Neutrophil (primary cell): ENCODE measurements around the gene LYPD4.

Experiments used
- H3K27ac ChIP-seq: fragments of 200-600 bp; sonication (generic); 2 replicates; pipeline ENCODE4 v1.5.1; 2016; ENCODE audit warnings: mild to moderate bottlenecking, moderate library complexity
- H3K27me3 ChIP-seq: fragments of 200-600 bp; sonication (generic); 2 replicates; pipeline ENCODE4 v1.6.0; 2016; ENCODE audit warnings: mild to moderate bottlenecking
- H3K36me3 ChIP-seq: fragments of 200-600 bp; sonication (generic); 2 replicates; pipeline ENCODE4 v1.5.1; 2017
- H3K4me1 ChIP-seq, 2 experiments: fragments of 200-600 bp in 1 of 2; sonication (generic) in 1 of 2; 1 replicate in 1 of 2; 2 replicates in 1 of 2; pipeline versions ENCODE4 v1.5.1 to v1.6.1; 2013 to 2016; ENCODE audit warnings: low read depth in 1 of 2, low read length in 1 of 2, mild to moderate bottlenecking in 1 of 2, moderate library complexity in 1 of 2; ENCODE audit not compliant: control insufficient read depth in 1 of 2, insufficient read depth in 1 of 2
- H3K4me3 ChIP-seq, 2 experiments: fragments of 200-600 bp in 1 of 2; sonication (generic) in 1 of 2; 1 replicate in 1 of 2; 2 replicates in 1 of 2; pipeline ENCODE4 v1.5.1; 2013 to 2016; ENCODE audit warnings: low read depth in 1 of 2, low read length in 1 of 2, mild to moderate bottlenecking in 1 of 2, moderate library complexity in 1 of 2
- H3K9me3 ChIP-seq: fragments of 200-600 bp; sonication (generic); 2 replicates; pipeline ENCODE4 v1.5.1; 2016
- CTCF ChIP-seq: fragments of 200-600 bp; sonication (generic); IDR thresholded peaks from 2 replicates; pipeline ENCODE4 v1.5.1; 2016; ENCODE audit warnings: antibody characterized with exemption

LYPD4 gene

GRCh38 chr19:41851456-41851855 lies 7.0 kb upstream of the LYPD4 start:
- H3K4me3 ChIP-seq, result no peak overlapping the region
- H3K9me3 ChIP-seq, result no peaks in the 10 kb centered on the region
- no peak overlapping the region for H3K27ac ChIP-seq
- no peak for TF ChIP-seq CTCF
- peaks cover 9% of the 10 kb centered on the region for H3K27me3 ChIP-seq
- no peaks in the 10 kb centered on the region for H3K36me3 ChIP-seq
- H3K4me1 ChIP-seq, result no peaks in the 10 kb centered on the region

- no peaks in the 10 kb centered on the region for H3K4me1 ChIP-seq
- no peaks in the 10 kb centered on the region for H3K36me3 ChIP-seq
- no peak overlapping the region for H3K27ac ChIP-seq
- no peak for TF ChIP-seq CTCF
- no peaks in the 10 kb centered on the region for H3K9me3 ChIP-seq
- H3K27me3 ChIP-seq, result peaks cover 9% of the 10 kb centered on the region
- H3K4me3 ChIP-seq, result no peak overlapping the region
Observed at GRCh38 chr19:41850381-41850780, 5.9 kb upstream of the LYPD4 start.

- TF ChIP-seq CTCF, result no peak
- Histone ChIP-seq H3K9me3 (no peaks in the 10 kb centered on the region), H3K4me3 (no peak overlapping the region), H3K27me3 (peaks cover 9% of the 10 kb centered on the region), H3K4me1 (no peaks in the 10 kb centered on the region), H3K27ac (no peak overlapping the region), H3K36me3 (no peaks in the 10 kb centered on the region)
Observed at GRCh38 chr19:41849067-41849466, 4.6 kb upstream of the LYPD4 start.

- Histone ChIP-seq H3K27me3 (peaks cover 9% of the 10 kb centered on the region), H3K4me3 (no peak overlapping the region), H3K36me3 (no peaks in the 10 kb centered on the region), H3K9me3 (no peaks in the 10 kb centered on the region), H3K27ac (no peak overlapping the region), H3K4me1 (no peaks in the 10 kb centered on the region)
- no peak for TF ChIP-seq CTCF
Observed at GRCh38 chr19:41848666-41849065, 4.2 kb upstream of the LYPD4 start.

GRCh38 chr19:41847351-41848105 lies 3.0 kb upstream of the LYPD4 start:
- Histone ChIP-seq H3K9me3 (no peaks in the 10 kb centered on the region), H3K4me3 (no peak overlapping the region), H3K27me3 (peaks cover 9% of the 10 kb centered on the region), H3K27ac (no peak overlapping the region), H3K36me3 (no peaks in the 10 kb centered on the region), H3K4me1 (no peaks in the 10 kb centered on the region)
- TF ChIP-seq CTCF, result no peak
